Loucy (cell line): Measurements from ENCODE around the gene FBLIM1.

Experiments
- EZH2phosphoT487 ChIP-seq: fragments of 200-600 bp; IDR thresholded peaks from 2 replicates; pipeline ENCODE4 v1.6.1; 2018; ENCODE audit warnings: antibody characterized with exemption, mild to moderate bottlenecking, moderate library complexity, borderline replicate concordance
- TF ChIP-seq, protein P1 (sequence below): fragments of 200-600 bp; sonication (generic); conservative IDR thresholded peaks from 2 replicates; pipeline ENCODE4 v1.5.1; 2014; ENCODE audit warnings: mild to moderate bottlenecking, antibody characterized with exemption, low read length

DNA sequence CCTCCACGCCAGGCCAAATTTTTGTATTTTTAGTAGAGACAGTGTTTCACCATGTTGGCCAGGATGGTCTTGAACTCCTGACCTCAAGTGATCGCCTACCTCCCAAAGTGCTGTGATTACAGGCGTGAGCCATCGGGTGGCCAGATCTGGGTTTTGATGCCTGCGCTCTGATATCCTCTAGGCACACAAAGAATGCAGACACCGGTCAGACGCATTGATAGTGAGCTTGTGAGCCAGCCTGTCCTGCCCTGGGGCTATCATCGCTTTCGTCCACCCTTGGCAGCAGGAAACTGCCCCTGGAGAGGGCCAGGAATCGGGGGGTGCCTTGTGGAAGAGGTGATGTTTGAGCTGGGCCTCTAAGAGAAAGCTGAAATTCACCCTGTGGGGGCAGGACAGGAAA is 4.0 kb downstream of the FBLIM1 start:
- TF ChIP-seq EZH2phosphoT487 = no peak
- TF ChIP-seq, protein P1, sequence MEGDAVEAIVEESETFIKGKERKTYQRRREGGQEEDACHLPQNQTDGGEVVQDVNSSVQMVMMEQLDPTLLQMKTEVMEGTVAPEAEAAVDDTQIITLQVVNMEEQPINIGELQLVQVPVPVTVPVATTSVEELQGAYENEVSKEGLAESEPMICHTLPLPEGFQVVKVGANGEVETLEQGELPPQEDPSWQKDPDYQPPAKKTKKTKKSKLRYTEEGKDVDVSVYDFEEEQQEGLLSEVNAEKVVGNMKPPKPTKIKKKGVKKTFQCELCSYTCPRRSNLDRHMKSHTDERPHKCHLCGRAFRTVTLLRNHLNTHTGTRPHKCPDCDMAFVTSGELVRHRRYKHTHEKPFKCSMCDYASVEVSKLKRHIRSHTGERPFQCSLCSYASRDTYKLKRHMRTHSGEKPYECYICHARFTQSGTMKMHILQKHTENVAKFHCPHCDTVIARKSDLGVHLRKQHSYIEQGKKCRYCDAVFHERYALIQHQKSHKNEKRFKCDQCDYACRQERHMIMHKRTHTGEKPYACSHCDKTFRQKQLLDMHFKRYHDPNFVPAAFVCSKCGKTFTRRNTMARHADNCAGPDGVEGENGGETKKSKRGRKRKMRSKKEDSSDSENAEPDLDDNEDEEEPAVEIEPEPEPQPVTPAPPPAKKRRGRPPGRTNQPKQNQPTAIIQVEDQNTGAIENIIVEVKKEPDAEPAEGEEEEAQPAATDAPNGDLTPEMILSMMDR = no peak
